ENCODE measurements around the gene UBE3A. TPM values are rescaled to one million over a fixed set of nuclear protein-coding genes. Genes with fewer than 3 reads are reported as not detected.

UBE3A gene
- total RNA-seq, 1 donor from 2014 or later: 60.8 TPM

GRCh38 chr15:25394898-25395297, 43.9 kb downstream of the UBE3A start:
- H3K4me3 ChIP-seq (ENCODE audit: low read depth, low read length): no peak overlapping the region
- no peak for TF ChIP-seq CTCF (conservative IDR thresholded peaks at IDR 0.05; ENCODE audit: low read depth, low read length)
- DNase-seq (ENCODE audit: low read depth): no peak

GRCh38 chr15:25392806-25393205, 46.0 kb downstream of the UBE3A start:
- DNase-seq (ENCODE audit: low read depth): no peak
- TF ChIP-seq CTCF (conservative IDR thresholded peaks at IDR 0.05; ENCODE audit: low read depth, low read length): no peak
- H3K4me3 ChIP-seq (ENCODE audit: low read depth, low read length): no peak overlapping the region

- TF ChIP-seq CTCF (conservative IDR thresholded peaks at IDR 0.05; ENCODE audit: low read depth, low read length): no peak
- no peak for DNase-seq (ENCODE audit: low read depth)
- H3K4me3 ChIP-seq (ENCODE audit: low read depth, low read length): no peak overlapping the region
Observed at GRCh38 chr15:25391971-25392721, 46.7 kb downstream of the UBE3A start.

GRCh38 chr15:25385986-25386385, 52.8 kb downstream of the UBE3A start:
- no peak for TF ChIP-seq CTCF (conservative IDR thresholded peaks at IDR 0.05; ENCODE audit: low read depth, low read length)
- DNase-seq (ENCODE audit: low read depth): no peak
- no peak overlapping the region for H3K4me3 ChIP-seq (ENCODE audit: low read depth, low read length)

GRCh38 chr15:25381579-25381978, 57.2 kb downstream of the UBE3A start:
- no peak for TF ChIP-seq CTCF (conservative IDR thresholded peaks at IDR 0.05; ENCODE audit: low read depth, low read length)
- no peak overlapping the region for H3K4me3 ChIP-seq (ENCODE audit: low read depth, low read length)
- DNase-seq (ENCODE audit: low read depth): no peak

GRCh38 chr15:25378501-25378901, 60.3 kb downstream of the UBE3A start:
- TF ChIP-seq CTCF (conservative IDR thresholded peaks at IDR 0.05; ENCODE audit: low read depth, low read length): no peak
- no peak for DNase-seq (ENCODE audit: low read depth)

GRCh38 chr15:25375557-25375956, 63.3 kb downstream of the UBE3A start:
- no peak for DNase-seq (ENCODE audit: low read depth)
- H3K4me3 ChIP-seq (ENCODE audit: low read depth, low read length): no peak overlapping the region
- TF ChIP-seq CTCF (conservative IDR thresholded peaks at IDR 0.05; ENCODE audit: low read depth, low read length): no peak

More at GRCh38 chr15:25378501-25378901, 60.3 kb downstream of the UBE3A start:
- H3K4me3 ChIP-seq (ENCODE audit: low read depth, low read length): no peak overlapping the region
